Fibroblast of skin of left quadriceps (primary cell): ENCODE results near the gene SHB.

Source experiments
- DNase-seq, 2 experiments: peaks; one replicate each; pipeline ENCODE4 v3.0.0-alpha.2; 2013; ENCODE audit warnings: low read depth in 2 of 2

SHB gene

GRCh38 chr9:38068701-38069628, at the start of gene SHB:
SHB (minus strand) TSS chr9:38069227; CDS start chr9:38068645, 582 bp downstream.
- DNase-seq, result peak in 1 of 2 experiments; percentile 38

- peak in 1 of 2 experiments; percentile 2 for DNase-seq
These were observed 48.6 kb upstream of the SHB start for GRCh38 chr9:38117651-38118050.

GRCh38 chr9:38114905-38115304, 45.9 kb upstream of the SHB start:
- no peak for DNase-seq

DNA sequence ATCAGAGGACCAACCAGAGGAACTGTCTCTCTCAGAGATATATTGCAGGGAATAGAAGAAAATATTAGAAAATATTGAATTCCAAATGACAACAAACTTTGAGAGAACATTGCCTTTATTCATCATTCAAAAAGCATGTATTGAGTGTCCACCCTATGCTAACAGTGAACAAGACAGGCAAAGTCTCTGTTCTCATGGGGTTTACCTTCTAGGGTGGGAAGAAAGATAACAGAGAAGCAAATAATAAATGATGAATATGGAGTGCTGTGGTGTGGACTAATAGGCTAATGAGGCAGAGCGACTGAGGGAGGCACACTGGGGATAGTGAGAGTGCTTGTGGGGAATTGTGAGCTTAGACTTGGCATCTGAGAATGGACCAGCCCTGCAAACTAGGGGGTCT, 43.4 kb upstream of the SHB start:
- no peak for DNase-seq

DNA sequence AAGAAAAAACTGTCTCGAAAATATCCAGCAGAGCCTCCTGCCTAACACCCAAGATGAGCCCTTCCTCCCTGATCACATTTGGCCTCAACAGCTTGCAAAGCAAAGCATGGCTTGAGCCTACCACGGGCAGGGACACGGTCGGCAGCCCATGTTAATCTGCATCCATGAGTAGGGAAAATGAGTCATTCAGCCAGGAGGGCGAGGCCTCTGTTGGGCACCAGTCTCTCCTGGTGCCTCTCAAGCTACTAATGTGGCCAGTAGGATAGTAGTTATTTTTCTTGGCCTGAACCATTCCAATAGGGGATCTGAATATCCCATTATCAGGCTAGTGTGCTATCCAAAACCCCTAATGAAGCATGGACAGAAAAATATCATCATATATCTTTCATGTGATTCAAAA, 43.0 kb upstream of the SHB start:
- no peak for DNase-seq

DNA sequence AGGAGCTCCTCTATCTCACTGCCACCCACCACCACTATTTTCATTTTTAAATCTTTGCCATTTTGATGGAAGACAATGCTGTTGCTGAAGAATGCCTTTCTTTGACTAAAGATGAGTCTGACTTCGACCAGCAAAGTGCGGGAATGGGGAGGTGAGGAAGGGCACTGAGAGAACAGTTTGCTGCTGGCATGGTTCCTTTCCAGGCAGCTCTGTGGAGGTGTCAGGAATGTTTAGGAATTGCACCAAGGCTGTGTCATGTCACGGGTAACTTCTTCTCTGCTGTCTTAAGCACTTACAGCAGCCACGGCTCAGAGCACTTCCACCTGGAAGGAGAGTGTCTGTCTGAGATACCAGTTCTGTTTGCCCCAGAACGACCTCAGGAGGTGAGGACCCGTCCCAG, 41.4 kb upstream of the SHB start:
- DNase-seq, result no peak

DNA sequence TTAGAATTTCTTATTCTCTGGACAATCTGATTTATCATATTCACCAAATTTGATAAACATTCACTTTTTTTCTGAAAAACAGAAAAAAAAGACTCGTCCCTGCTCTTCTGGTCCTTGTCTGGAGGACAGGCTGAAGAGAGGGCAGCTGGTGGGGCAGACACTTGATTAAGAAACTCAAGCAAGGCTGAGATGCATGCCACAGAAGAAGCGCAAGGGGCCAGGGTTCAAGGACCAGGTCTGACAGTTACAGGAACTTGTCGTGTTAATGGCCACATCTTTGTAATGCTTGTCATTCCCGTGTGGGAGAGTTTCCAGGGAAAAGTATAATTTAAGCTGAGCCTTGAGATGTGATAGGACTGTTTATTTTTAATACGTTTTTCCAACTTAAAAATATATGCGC, 40.6 kb upstream of the SHB start:
- no peak for DNase-seq

DNA sequence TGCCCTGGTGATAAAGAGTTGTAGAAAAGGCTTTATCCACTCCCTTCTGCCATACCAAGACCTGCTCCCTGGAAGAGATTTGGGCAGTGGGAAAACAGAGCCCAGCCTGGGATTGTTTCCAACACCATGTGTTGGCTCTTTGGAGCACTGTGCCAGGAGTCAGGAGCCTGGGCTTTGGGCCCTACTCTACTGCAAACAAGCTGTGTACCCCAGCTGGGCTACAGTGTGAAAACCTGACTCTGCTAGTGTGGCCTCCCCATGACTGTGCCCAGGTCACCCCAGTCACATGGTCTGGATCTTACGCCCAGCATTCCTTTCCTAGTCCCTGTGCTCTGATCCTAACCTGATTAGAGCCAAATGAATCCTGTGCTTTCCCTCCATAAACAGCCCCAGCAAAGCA, 39.3 kb upstream of the SHB start:
- no peak for DNase-seq

DNA sequence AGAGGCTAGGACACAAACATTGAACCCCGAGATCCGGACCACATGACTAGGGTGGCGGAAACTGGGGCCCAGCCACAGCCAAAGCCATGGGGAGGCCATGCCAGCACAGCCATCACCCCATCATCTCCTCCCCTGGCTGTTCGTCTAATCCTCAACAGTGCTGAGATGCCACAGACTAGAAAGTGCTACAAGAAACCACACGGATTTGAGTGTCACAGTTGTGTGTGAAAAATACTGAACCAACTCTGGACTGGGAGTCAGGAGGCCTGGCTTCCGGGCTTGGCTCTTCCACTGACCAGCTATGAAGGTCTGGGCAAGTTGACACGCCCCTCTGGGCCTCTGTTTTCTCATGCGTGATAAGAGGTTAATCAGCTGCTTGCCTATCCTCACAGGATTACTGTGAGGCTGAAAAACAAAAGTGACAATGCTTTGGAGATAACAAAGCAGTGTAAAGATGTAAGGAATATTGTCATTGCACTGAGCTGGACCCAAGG, 38.8 kb upstream of the SHB start:
- no peak for DNase-seq

DNA sequence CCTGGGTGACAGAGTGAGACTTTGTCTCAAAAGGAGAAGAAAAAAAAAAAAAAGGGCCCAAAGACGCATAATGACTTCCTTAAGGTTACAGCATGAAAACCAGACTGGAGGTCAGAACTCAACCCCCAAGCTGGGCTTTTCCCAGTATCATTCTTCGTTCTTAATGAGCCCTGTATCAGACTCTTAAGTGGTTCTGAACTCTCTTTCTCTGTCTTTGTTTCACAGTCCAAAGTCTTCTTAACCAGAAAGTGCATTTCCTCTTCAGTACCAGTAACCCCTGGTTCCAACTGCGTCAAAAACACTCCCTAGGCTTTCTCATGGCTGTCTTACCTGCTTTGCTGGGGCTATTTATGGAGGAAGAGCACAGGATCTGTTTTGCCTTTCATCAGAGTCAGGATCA, 38.4 kb upstream of the SHB start:
- no peak for DNase-seq

GRCh38 chr9:38106488-38106887, 37.5 kb upstream of the SHB start:
- DNase-seq, result no peak

DNA sequence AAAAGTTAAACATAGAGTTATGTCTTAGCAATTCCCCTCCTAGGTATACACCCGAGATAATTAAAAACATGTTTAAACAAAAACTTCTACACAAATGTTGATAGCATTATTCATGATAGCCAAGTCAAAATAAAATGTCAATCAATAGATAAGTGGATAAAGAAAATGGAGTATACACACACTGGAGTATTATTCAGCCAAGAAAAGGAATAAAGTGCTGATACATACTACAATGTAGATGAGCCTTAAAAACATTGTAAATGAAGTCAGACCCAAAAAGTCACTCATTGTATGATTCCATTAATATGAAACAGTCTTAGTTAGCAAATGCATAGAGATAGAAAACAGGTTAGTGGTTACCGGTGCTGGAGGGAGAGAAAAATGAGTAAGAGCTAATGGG, 34.3 kb upstream of the SHB start:
- no peak for DNase-seq

DNA sequence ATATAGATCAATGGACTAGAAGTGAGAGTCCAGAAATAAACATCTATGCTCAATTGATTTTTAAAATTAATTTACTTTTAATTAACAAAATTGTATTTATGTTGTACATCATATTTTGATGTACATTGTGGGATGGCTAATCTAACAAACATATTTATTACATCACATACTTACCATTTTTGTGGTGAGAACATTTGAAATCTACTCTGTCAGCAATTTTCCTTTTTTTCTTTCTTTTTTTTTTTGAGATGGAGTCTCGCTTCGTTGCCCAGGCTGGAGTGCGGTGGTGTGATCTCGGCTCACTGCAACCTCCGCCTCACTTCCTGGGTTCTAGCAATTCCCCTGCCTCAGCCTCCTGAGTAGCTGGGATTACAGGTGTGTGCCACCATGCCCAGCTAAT, 32.4 kb upstream of the SHB start:
- no peak for DNase-seq

DNA sequence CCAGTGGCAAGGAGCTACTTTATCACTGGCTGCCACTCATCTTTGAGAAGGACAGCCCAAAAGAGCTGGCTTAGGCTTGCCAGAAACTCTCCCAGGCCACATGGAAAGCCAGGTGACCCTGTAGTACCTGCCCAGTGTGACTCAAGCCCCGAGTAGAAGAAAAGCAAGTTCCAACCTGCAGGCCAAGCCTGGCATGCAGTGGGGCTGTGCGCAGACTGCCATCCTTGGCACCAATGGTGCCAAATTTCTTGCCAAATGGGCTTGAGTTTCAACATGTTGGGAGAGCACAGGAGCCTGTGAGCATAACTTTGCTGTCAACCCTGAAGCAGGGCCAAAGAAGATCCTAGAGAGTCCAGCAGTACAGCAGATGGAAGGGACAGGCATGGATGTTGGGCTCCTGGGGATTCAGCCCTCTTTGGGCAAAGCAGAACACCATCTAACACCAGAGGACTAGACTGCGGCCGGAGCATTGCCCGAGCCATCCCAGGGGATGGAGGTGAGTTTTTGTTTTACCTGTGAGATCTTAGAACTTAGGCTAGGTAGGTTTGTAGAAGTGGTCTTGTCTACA, 27.3 kb upstream of the SHB start:
- no peak for DNase-seq

- DNase-seq, result no peak
These were observed 25.1 kb upstream of the SHB start for GRCh38 chr9:38094165-38094564.

DNA sequence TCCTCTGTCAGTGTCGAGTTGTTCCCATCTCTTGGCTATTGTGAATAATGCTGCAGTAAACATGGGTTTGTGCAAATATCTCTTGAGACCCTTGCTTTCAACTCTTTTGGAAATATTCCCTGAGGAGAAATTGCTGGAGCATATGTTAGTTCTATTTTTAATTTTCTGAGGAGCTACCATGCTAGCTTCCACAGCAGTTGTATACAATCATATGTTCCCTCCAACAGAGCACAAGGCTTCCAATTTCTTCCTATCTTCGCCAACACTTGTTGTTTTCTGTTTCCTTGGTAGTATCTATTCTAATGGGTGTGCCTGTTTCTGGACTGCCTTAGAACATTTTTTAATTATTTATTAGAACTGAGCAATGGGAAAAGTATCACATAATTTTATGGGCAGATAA, 23.6 kb upstream of the SHB start:
- DNase-seq, result no peak

GRCh38 chr9:38092200-38092524, 23.1 kb upstream of the SHB start:
- no peak for DNase-seq

GRCh38 chr9:38091310-38092199, 22.5 kb upstream of the SHB start:
- DNase-seq, result no peak

DNA sequence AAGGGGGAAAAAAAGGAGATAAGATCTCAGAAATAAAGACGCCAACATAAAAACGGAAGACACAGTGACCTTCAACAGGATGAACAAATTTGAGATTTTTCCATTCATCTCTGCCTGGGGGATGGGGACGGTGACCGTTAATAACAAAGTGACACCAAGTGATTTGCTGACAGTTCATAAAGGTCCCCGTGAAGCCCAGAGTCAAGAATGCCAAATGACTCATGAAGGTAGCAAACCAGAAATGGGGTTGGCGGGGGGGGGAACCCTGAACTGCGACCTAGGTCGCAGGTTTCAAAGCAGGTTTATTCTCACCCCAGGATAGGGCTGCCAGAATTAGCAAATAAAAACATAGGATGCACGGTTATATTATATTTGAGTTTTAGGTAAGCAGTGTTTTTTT, 21.1 kb upstream of the SHB start:
- DNase-seq, result no peak

- no peak for DNase-seq
These were observed 20.5 kb upstream of the SHB start for GRCh38 chr9:38089387-38090165.
